SK-N-SH treated with all-trans-retinoic acid at 6 μM for 48 hours (cell line): ENCODE results near the gene TMEM217.

ENCODE experiments used
- ISL1 ChIP-seq: fragments of 250-450 bp; sonication (Bioruptor Pico); IDR thresholded peaks from 2 replicates; pipeline ENCODE4 v2.1.2; 2022; ENCODE audit warnings: mild to moderate bottlenecking, moderate library complexity
- OSR1 ChIP-seq: fragments of 250-450 bp; sonication (Bioruptor Pico); IDR thresholded peaks from 2 replicates; pipeline ENCODE4 v1.8.0; 2022; ENCODE audit warnings: moderate library complexity, mild to moderate bottlenecking, inconsistent platforms
- PATZ1 ChIP-seq: fragments of 250-450 bp; sonication (Bioruptor Pico); IDR thresholded peaks from 2 replicates; pipeline ENCODE4 v1.8.0; 2020; ENCODE audit warnings: mild to moderate bottlenecking, moderate library complexity, borderline replicate concordance
- RARB ChIP-seq: fragments of 250-450 bp; sonication (Bioruptor Pico); IDR thresholded peaks from 2 replicates; pipeline ENCODE4 v1.8.0; 2021; ENCODE audit warnings: mild to moderate bottlenecking, moderate library complexity
- SNAI2 ChIP-seq: fragments of 250-450 bp; sonication (Bioruptor Pico); IDR thresholded peaks from 2 replicates; pipeline ENCODE4 v1.5.0; 2020; ENCODE audit warnings: mild to moderate bottlenecking, moderate library complexity
- ZC3H10 ChIP-seq: fragments of 250-450 bp; sonication (Bioruptor Pico); IDR thresholded peaks from 2 replicates; pipeline ENCODE4 v1.5.1; 2021; ENCODE audit warnings: mild to moderate bottlenecking, moderate library complexity
- ZFP3 ChIP-seq: fragments of 250-450 bp; sonication (Bioruptor Pico); IDR thresholded peaks from 2 replicates; pipeline ENCODE4 v1.5.0; 2020; ENCODE audit warnings: mild to moderate bottlenecking, moderate library complexity

- TF ChIP-seq PATZ1 (CRISPR knock-in tag) (no peak), ZC3H10 (CRISPR knock-in tag) (no peak), RARB (CRISPR knock-in tag) (no peak), ZFP3 (CRISPR knock-in tag) (no peak), SNAI2 (CRISPR knock-in tag) (no peak), ISL1 (CRISPR knock-in tag) (no peak), OSR1 (no peak)
Observed at GRCh38 chr6:37260444-37260843, 2.5 kb upstream of the TMEM217 start.
